ENCODE measurements around the gene GPR151. TPM values are rescaled to one million over a fixed set of nuclear protein-coding genes. Genes with fewer than 3 reads are reported as not detected.

The GPR151 gene
- total RNA-seq (2022; extraction: Qiagen RNA extraction), result not detected in 5 replicates

DNA sequence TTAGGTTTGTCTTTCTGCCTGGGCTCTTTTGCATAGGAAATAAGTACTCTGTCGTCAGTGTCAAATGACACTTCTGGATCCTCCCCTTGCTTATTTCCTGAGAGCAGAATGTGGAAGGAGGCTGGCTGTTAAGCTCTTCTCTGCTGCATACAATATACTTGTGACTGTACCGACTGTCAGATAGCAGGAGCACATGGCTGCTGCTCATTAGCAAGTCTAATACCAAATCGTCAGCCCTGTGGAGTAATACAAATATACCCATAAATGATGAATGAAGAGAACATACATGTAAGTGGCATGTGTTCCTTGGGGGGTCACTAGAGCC, at the start of gene GPR151:
Gene GPR151 (minus strand): TSS at position 40 of the 325 bp plus-strand sequence. CDS start 77 bp downstream, outside the sequence.

Other genes starting within 250 kb of the GPR151 start
- gene POU4F3, start 177.4 kb downstream of the GPR151 start, total RNA-seq (2022; extraction: Qiagen RNA extraction), result 0.07 to 0.10 TPM (median 0.08 TPM) in 5 replicates
- gene TCERG1, start 68.9 kb downstream of the GPR151 start, total RNA-seq (2022; extraction: Qiagen RNA extraction), result 36.1 to 47.5 TPM (median 42.3 TPM) in 5 replicates

Data from A549 treated with AZD2906 at 1 μM for 4 hours (cell line).